ENCODE measurements around the gene CFH.
A peak's percentile ranks its signal among the peaks of the same experiment; 100 is the strongest.

The CFH gene

DNA sequence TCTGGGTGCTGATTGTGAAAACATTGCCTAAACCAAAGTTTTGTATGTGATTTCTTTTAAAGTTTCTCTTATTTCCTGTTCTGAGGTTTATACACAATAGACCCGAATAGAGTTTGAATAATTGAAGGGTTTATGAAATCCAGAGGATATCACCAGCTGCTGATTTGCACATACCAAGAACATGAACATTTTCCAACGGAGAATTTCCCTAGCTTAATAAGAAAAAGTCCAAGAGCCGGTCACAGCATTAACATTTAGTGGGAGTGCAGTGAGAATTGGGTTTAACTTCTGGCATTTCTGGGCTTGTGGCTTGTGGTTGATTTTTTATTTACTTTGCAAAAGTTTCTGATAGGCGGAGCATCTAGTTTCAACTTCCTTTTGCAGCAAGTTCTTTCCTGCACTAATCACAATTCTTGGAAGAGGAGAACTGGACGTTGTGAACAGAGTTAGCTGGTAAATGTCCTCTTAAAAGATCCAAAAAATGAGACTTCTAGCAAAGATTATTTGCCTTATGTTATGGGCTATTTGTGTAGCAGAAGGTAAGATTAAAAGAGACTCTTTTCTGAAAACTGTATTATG lies at the start of gene CFH:
TSS of gene CFH (plus strand) at position 407 of the 579 bp plus-strand sequence. CDS start at position 482, 75 bp downstream.
- Histone ChIP-seq H3K36me3 (ENCODE audit: insufficient read depth, low read length) (no peaks in the 10 kb centered on the region), H3K79me2 (ENCODE audit: control insufficient read depth, insufficient read depth, low read length, unreplicated experiment) (peaks cover 29% of the 10 kb centered on the region), H3K27ac (ENCODE audit: low read depth, low read length) (peak within 1 kb of the TSS; percentile 76), H3K4me3 (ENCODE audit: low read depth, low read length) (peak within 1 kb of the TSS; percentile 87), H3K4me1 (ENCODE audit: control insufficient read depth, insufficient read depth, low read length, unreplicated experiment) (peaks cover 12% of the 10 kb centered on the region), H3K27me3 (ENCODE audit: insufficient read depth, low read length) (no peaks in the 10 kb centered on the region), H2AFZ (ENCODE audit: low read length, unreplicated experiment) (peak within 1 kb of the TSS; percentile 96)

DNA sequence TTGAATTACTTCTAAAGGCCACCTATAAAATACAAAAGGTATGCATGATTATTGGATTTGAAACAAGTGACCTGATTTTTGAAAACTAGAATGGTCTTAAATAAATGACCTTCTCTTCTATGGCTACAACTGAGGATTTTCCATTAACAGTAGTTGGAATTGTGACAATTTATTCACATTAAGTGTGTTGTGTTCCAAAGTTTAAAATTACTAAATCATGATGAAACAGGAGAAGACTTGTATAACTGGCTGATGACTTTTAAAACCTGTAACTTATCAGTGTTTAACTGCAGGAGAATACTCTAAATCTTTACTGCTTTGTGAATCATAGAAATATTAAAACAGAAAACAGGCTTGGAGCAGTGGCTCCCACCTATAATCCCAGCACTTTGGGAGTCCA lies 48.2 kb upstream of the CFH start:
- Histone ChIP-seq H3K79me2 (ENCODE audit: control insufficient read depth, insufficient read depth, low read length, unreplicated experiment) (peaks cover 4% of the 10 kb centered on the region), H3K4me1 (ENCODE audit: control insufficient read depth, insufficient read depth, low read length, unreplicated experiment) (peaks cover 7% of the 10 kb centered on the region), H3K4me3 (ENCODE audit: low read depth, low read length) (no peak overlapping the region), H3K27ac (ENCODE audit: low read depth, low read length) (no peak overlapping the region), H3K36me3 (ENCODE audit: insufficient read depth, low read length) (no peaks in the 10 kb centered on the region), H3K27me3 (ENCODE audit: insufficient read depth, low read length) (no peaks in the 10 kb centered on the region), H2AFZ (ENCODE audit: low read length, unreplicated experiment) (no peak overlapping the region)

DNA sequence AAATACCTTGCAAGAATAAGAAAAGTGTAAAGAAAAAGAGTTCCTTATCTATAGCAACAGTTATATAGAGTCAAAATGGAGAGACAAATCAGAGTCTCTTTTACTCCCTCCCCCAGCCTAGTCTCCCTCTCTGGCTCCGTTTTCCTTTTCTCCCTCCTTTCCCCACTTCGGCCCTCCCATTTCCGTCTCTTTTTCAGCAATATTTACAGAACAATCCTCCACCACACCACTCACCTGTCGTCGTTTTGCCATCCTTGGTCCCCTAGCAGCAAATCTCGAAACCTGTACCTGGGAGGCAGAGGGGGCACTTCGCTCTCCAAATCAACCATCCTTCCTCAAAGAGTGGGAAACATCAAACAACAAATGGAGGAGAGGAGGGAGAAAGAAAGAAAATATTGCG lies 43.9 kb upstream of the CFH start:
- H3K4me3 ChIP-seq (ENCODE audit: low read depth, low read length) = peak overlapping the region; percentile 93
- H3K36me3 ChIP-seq (ENCODE audit: insufficient read depth, low read length) = no peaks in the 10 kb centered on the region
- H3K27ac ChIP-seq (ENCODE audit: low read depth, low read length) = no peak overlapping the region
- peaks cover 7% of the 10 kb centered on the region for H3K4me1 ChIP-seq (ENCODE audit: control insufficient read depth, insufficient read depth, low read length, unreplicated experiment)
- H2AFZ ChIP-seq (ENCODE audit: low read length, unreplicated experiment) = peak overlapping the region; percentile 96
- H3K79me2 ChIP-seq (ENCODE audit: control insufficient read depth, insufficient read depth, low read length, unreplicated experiment) = peaks cover 4% of the 10 kb centered on the region
- H3K27me3 ChIP-seq (ENCODE audit: insufficient read depth, low read length) = no peaks in the 10 kb centered on the region

DNA sequence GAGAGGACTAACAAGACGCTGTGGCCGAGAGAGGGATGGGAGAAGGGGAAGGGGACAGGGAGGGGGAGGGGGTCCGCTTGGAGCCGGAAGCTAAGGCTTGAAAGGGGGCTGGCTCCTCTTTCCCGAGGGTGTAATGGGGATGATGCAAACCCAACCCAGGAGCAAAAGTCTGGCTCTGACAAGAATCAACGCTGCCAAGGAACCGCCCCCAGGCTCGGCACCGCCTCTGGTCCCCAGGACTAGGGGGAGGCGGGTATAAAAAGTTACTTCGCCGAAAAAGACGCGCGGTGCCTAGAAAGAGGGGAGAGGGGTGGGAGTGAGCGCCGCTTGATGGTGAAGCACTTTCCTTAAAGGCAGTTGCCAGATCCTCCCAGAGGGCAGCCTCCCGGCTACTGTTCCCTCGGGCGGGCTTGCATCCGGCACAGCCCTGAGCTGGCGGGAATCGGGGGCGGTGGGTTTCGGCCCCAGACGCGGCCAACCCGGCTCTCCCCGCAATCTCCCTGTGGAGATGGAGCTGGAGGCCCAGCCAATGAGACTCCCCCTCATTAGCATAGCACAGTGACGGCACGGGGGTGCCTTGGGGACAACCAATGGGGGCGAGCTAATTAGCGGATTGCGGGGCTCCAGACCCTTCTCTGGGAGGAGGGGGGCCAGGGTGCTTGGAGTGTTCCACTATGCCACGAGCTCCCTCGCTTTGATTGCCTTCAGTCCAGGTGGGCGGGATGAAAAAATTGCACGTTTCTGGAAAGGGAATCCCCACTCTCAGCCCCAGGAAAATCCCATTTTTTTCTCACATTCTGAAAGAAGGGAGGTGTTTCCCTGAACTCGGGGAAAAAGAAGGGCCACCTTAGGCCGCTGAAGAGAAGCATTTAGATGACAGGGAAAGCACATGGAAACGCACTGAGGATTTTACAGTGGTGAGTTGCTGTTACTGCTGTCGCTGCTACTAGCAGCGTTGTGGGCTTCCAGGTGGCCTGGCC lies 43.2 kb upstream of the CFH start, which contains the start of gene KCNT2:
TSS of gene KCNT2 (minus strand) at position 51 of the 980 bp plus-strand sequence. CDS start 131 bp downstream, outside the sequence.
- Histone ChIP-seq H3K27ac (ENCODE audit: low read depth, low read length) (no peak within 1 kb of the TSS), H2AFZ (ENCODE audit: low read length, unreplicated experiment) (peak within 1 kb of the TSS; percentile 96), H3K27me3 (ENCODE audit: insufficient read depth, low read length) (no peaks in the 10 kb centered on the region), H3K4me3 (ENCODE audit: low read depth, low read length) (peak within 1 kb of the TSS; percentile 93), H3K79me2 (ENCODE audit: control insufficient read depth, insufficient read depth, low read length, unreplicated experiment) (peaks cover 4% of the 10 kb centered on the region), H3K4me1 (ENCODE audit: control insufficient read depth, insufficient read depth, low read length, unreplicated experiment) (peaks cover 7% of the 10 kb centered on the region), H3K36me3 (ENCODE audit: insufficient read depth, low read length) (no peaks in the 10 kb centered on the region)

DNA sequence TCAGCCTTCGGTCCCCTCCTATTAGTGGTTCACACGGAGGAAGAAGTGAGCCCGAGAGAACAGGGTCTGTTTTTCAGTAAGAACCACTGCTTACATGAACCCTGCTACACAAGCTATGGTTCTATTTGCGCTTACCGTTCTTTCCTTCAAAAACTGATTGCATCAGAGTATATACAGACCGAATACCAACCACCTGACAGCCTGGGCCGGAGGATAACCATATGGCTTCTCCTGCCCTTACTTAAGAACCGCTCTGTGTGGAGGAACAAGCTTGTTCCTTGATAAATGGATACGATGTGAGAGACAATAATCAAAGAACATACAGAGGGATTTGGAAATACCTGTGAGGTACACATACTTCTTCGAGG lies 42.5 kb upstream of the CFH start:
- Histone ChIP-seq H3K4me3 (ENCODE audit: low read depth, low read length) (peak overlapping the region; percentile 93), H3K27me3 (ENCODE audit: insufficient read depth, low read length) (no peaks in the 10 kb centered on the region), H2AFZ (ENCODE audit: low read length, unreplicated experiment) (peak overlapping the region; percentile 96), H3K79me2 (ENCODE audit: control insufficient read depth, insufficient read depth, low read length, unreplicated experiment) (peaks cover 4% of the 10 kb centered on the region), H3K4me1 (ENCODE audit: control insufficient read depth, insufficient read depth, low read length, unreplicated experiment) (peaks cover 7% of the 10 kb centered on the region), H3K27ac (ENCODE audit: low read depth, low read length) (no peak overlapping the region), H3K36me3 (ENCODE audit: insufficient read depth, low read length) (no peaks in the 10 kb centered on the region)

DNA sequence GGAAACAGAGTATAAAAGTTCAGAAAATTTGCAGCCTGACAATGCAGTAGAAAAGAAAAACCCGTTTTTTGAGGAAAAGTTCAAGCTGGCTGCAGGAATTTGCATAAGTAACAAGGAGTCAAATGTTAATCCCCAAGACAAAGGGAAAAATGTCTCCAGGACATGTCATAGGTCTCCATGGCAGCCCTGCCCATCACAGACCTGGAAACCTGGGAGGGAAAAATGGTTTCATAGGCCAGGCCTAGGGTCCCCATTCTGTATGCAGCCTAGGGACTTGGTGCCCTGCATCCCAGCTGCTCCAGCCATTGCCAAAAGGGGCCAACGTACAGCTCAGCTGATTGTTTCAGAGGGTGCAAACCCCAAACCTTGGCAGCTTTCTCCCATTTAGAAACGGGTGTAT lies 40.0 kb upstream of the CFH start:
- no peaks in the 10 kb centered on the region for H3K27me3 ChIP-seq (ENCODE audit: insufficient read depth, low read length)
- H3K36me3 ChIP-seq (ENCODE audit: insufficient read depth, low read length) = no peaks in the 10 kb centered on the region
- H2AFZ ChIP-seq (ENCODE audit: low read length, unreplicated experiment) = no peak overlapping the region
- no peak overlapping the region for H3K4me3 ChIP-seq (ENCODE audit: low read depth, low read length)
- no peak overlapping the region for H3K27ac ChIP-seq (ENCODE audit: low read depth, low read length)
- H3K79me2 ChIP-seq (ENCODE audit: control insufficient read depth, insufficient read depth, low read length, unreplicated experiment) = peaks cover 3% of the 10 kb centered on the region
- peaks cover 4% of the 10 kb centered on the region for H3K4me1 ChIP-seq (ENCODE audit: control insufficient read depth, insufficient read depth, low read length, unreplicated experiment)

DNA sequence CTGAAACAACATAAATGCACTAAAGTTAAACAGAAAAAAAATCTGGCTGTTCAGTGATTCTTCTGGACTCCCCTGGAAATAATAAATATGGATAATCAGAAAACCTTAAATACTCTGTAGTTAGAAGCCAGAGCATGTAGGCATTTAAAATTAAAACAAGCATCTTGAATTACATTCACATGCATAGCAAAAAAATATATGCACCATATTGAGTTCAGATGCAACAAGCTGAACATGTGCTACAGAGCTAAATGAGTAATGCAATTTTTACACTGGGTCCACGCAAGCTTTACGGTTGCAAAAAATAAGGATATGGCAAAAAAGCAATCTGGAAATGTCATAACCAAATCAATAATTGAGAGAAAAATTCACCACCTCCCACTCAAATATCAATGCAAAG lies 32.1 kb upstream of the CFH start:
- Histone ChIP-seq H3K27me3 (ENCODE audit: insufficient read depth, low read length) (no peaks in the 10 kb centered on the region), H3K4me1 (ENCODE audit: control insufficient read depth, insufficient read depth, low read length, unreplicated experiment) (no peaks in the 10 kb centered on the region), H3K27ac (ENCODE audit: low read depth, low read length) (no peak overlapping the region), H3K36me3 (ENCODE audit: insufficient read depth, low read length) (no peaks in the 10 kb centered on the region), H3K4me3 (ENCODE audit: low read depth, low read length) (no peak overlapping the region), H2AFZ (ENCODE audit: low read length, unreplicated experiment) (no peak overlapping the region), H3K79me2 (ENCODE audit: control insufficient read depth, insufficient read depth, low read length, unreplicated experiment) (no peaks in the 10 kb centered on the region)

DNA sequence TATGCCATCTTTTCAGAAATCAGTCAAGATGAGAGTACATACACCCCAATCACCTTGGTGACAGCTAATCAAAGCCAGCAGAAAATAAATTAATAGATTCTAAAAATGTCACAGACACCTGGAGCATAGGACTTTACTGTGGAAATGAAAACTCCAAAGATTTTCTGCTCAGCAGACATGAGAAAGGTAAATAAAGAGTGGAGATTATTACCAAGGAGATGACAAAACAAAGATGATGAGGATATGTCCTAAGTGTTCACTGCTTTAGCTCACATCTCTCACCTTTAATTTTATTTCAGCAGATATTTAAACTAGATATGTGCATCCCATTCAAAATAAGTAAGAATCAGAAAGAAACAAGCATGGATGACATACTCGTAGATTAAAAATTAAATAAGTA lies 28.8 kb upstream of the CFH start:
- Histone ChIP-seq H2AFZ (ENCODE audit: low read length, unreplicated experiment) (no peak overlapping the region), H3K4me1 (ENCODE audit: control insufficient read depth, insufficient read depth, low read length, unreplicated experiment) (no peaks in the 10 kb centered on the region), H3K27ac (ENCODE audit: low read depth, low read length) (no peak overlapping the region), H3K4me3 (ENCODE audit: low read depth, low read length) (no peak overlapping the region), H3K36me3 (ENCODE audit: insufficient read depth, low read length) (no peaks in the 10 kb centered on the region), H3K79me2 (ENCODE audit: control insufficient read depth, insufficient read depth, low read length, unreplicated experiment) (no peaks in the 10 kb centered on the region), H3K27me3 (ENCODE audit: insufficient read depth, low read length) (no peaks in the 10 kb centered on the region)

DNA sequence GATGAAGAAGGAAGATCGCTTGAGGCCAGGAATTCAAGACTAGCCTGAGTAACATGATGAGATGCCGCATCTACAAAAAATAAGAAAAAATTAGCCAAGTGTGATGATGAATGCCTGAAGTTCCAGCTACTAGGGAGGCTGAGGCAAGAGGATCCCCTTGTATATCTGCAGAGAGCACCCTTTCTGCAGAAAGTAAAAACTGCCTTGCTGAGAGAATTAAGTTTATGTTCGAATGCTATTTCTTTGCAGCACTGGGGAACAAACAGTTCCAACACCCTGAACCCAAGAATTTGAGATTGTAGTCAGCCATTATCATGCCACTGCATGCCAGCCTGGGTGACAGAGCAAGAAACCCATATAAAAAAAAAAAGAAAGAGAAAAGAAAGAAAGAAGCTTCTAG lies 23.0 kb upstream of the CFH start:
- Histone ChIP-seq H3K27me3 (ENCODE audit: insufficient read depth, low read length) (no peaks in the 10 kb centered on the region), H3K79me2 (ENCODE audit: control insufficient read depth, insufficient read depth, low read length, unreplicated experiment) (no peaks in the 10 kb centered on the region)

DNA sequence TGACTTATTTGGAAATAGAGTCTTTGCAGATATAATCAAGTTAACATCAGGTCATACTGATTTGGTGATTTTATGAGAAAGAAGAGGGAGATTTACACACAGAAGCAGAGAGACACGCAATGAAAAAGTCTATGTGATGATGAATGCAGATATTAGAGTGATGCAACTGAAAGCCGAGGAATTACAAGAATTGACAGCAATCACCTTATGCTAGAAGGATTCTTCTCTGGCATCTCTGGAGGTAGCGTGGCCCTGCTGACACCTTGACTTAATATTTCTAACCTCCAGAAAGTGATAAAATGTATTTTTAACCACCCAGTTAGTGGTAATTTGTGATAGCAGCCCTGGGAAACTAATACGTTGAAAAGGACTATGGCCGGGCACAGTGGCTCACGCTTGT lies 14.2 kb upstream of the CFH start:
- Histone ChIP-seq H3K36me3 (ENCODE audit: insufficient read depth, low read length) (no peaks in the 10 kb centered on the region), H3K4me3 (ENCODE audit: low read depth, low read length) (no peak overlapping the region), H3K4me1 (ENCODE audit: control insufficient read depth, insufficient read depth, low read length, unreplicated experiment) (no peaks in the 10 kb centered on the region), H3K27ac (ENCODE audit: low read depth, low read length) (no peak overlapping the region), H3K79me2 (ENCODE audit: control insufficient read depth, insufficient read depth, low read length, unreplicated experiment) (no peaks in the 10 kb centered on the region), H3K27me3 (ENCODE audit: insufficient read depth, low read length) (no peaks in the 10 kb centered on the region), H2AFZ (ENCODE audit: low read length, unreplicated experiment) (no peak overlapping the region)

More for the DNA sequence above, 23.0 kb upstream of the CFH start:
- H3K4me1 ChIP-seq (ENCODE audit: control insufficient read depth, insufficient read depth, low read length, unreplicated experiment) = no peaks in the 10 kb centered on the region
- no peak overlapping the region for H3K27ac ChIP-seq (ENCODE audit: low read depth, low read length)
- H3K4me3 ChIP-seq (ENCODE audit: low read depth, low read length) = no peak overlapping the region
- no peaks in the 10 kb centered on the region for H3K36me3 ChIP-seq (ENCODE audit: insufficient read depth, low read length)
- H2AFZ ChIP-seq (ENCODE audit: low read length, unreplicated experiment) = no peak overlapping the region

DNA sequence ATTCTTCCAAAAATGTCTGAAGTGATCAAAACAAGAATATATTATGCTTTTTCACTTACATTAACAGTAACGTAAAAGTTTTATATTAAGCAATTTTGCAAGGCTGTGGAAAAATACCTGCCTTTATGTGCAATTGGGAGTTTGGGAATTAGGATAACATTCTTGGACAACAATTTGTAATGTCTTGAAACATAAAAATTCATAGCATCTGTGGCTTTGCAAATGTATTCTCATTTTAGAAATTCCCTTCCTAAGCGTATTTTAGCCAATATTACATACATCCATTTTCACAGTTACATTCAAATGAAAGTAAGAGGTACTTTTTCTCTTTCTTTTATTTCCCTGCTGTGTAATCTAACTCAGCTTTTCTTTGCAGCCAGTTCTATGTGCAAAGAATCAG lies 13.4 kb upstream of the CFH start:
- H3K4me1 ChIP-seq (ENCODE audit: control insufficient read depth, insufficient read depth, low read length, unreplicated experiment) = no peaks in the 10 kb centered on the region
- no peaks in the 10 kb centered on the region for H3K79me2 ChIP-seq (ENCODE audit: control insufficient read depth, insufficient read depth, low read length, unreplicated experiment)
- H3K36me3 ChIP-seq (ENCODE audit: insufficient read depth, low read length) = no peaks in the 10 kb centered on the region
- no peaks in the 10 kb centered on the region for H3K27me3 ChIP-seq (ENCODE audit: insufficient read depth, low read length)
- H2AFZ ChIP-seq (ENCODE audit: low read length, unreplicated experiment) = no peak overlapping the region
- H3K4me3 ChIP-seq (ENCODE audit: low read depth, low read length) = no peak overlapping the region
- no peak overlapping the region for H3K27ac ChIP-seq (ENCODE audit: low read depth, low read length)

Data from ACC112 (cell line).